NCI-H524 treated with DMSO at 0.1 percent for 48 hours (cell line): ENCODE measurements around the gene SLC46A2.

ENCODE experiments used
- DNase-seq: peaks from one replicate; lab custom pipeline; 2025; lab: John Stamatoyannopoulos, UW

Gene SLC46A2

GRCh38 chr9:112890106-112891081 is at the start of gene SLC46A2:
SLC46A2 (minus strand) TSS chr9:112890876; CDS start chr9:112890681, 195 bp downstream.
- DNase-seq = no peak

DNA sequence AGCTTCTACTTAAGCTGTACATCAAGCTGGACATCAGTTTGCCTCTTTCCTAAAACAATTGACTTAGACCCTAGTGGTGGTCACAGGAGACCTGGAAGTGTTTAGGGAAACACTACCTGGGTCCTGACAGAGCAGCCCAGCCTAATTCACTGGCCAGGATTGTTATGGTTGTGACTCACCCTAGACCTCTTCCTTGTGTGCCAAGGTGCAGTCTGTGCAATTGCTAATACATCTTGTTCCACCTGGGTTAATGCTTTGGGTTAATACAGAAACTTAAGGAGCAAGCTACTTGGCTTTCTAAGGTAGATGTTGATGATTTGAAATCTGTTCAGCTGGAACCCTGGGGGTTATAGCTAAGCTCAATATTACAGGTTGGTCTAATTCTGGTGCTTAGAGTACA is 48.7 kb upstream of the SLC46A2 start:
- DNase-seq = no peak

- no peak for DNase-seq
Measured at GRCh38 chr9:112933696-112934095, 43.0 kb upstream of the SLC46A2 start.

DNA sequence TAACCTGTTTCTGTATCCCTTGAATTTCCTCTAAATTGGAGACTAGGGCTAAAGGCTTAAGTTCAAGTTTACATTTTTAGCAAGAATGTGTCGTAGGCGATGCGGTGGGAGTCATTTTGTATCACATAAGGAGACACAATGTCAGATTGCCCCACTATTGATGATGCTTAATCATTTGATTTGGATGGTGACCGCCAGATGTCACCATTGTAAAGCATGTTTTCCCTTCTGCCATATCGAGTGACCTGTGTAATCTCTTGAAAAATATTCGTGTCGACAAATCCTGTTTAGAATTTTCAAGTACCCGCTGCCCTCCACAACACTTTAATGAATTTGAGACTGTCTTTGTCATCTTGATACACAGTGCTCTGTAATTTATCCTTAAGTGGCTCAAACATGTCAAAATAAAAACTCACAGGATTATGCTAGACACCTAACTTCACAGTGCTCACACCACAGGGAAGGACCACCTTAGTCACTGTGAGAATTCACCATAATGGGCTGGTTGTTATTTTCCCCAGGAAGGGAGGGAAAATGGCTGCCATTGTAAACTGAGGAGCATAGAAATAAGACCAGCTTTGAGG is 34.5 kb upstream of the SLC46A2 start:
- peak; percentile 57 for DNase-seq

GRCh38 chr9:112921549-112921948 is 30.9 kb upstream of the SLC46A2 start:
- DNase-seq = no peak

- no peak for DNase-seq
Measured at GRCh38 chr9:112917987-112918362, 27.3 kb upstream of the SLC46A2 start.

DNA sequence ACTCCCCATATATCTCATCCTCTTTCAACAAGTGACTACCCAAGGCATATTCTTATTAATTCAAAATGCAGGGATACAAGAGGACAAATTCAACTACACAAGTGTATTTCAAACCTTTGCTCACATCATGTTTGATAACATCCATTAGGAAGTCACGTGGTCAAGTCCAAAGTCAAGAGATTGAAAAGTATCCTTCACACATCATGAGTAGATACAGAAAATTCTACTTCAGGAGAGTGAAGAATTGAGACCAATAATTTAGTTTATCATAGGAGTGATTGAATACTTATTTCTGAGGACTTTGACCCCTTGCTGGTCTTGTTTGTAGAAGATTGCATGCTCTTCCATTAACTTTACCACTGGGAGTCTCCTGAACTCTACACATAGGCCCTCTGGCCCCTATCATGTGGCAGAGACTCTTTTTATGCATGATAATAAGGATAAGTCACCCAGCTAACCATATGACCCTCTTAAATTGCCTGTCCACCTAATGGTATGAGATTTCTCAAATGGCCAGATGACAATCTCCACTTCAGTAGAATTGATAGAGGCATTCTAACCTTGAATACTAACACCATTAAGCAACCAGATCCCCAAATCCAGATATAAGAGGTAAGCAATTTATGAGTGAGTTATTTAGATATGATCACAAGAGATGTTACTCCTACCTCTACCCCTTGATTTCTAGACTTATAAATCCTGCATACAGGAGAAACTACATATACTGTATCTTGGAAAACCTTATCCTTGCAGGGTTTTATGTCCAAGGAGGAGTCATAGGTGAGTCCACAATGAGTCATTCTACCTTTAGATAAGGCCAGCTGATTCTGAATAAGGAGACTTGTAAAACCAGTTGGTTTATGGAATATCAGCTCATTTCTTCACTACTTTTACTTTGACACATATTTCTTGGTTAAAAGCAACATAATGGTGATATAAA is 26.6 kb upstream of the SLC46A2 start:
- DNase-seq = no peak

DNA sequence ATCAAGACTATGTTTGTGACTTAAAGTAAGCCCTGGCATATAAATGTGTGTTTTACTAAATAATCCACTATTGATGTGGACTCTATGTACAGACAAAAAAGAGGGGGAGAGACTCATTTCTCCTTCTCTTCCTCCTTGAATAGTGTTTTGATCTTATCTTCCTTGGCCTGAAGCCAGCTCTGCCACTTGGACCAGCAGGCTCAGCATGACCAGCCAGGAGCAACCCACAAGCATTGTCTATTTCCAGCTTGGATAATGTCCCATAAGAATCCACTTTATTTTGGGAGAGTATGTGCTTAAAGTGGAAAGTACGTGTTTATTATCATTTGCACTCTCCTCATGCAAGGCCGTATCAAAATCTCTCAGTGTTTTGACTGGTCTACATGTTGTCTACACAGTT is 23.8 kb upstream of the SLC46A2 start:
- DNase-seq = no peak

DNA sequence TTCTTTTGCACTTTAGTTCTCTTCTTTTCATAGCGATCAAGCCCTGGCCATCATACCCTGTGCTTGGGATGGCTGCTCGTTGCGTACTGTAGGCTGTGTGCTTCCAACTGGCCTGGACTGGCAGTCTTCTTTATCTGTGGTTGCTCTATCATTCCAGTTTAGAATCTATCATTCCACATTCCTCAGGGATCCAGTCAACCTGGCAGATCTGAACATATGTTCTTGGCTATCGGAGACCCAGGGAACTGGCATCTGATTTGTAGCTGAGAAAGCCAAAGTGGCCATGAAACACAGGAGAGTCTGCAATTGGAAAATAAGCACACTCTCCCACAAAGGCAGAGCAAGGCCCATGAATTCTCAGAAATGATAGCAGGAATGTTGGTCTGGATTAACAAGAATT is 22.6 kb upstream of the SLC46A2 start:
- DNase-seq = no peak

- no peak for DNase-seq
Measured at GRCh38 chr9:112912636-112913035, 22.0 kb upstream of the SLC46A2 start.

DNA sequence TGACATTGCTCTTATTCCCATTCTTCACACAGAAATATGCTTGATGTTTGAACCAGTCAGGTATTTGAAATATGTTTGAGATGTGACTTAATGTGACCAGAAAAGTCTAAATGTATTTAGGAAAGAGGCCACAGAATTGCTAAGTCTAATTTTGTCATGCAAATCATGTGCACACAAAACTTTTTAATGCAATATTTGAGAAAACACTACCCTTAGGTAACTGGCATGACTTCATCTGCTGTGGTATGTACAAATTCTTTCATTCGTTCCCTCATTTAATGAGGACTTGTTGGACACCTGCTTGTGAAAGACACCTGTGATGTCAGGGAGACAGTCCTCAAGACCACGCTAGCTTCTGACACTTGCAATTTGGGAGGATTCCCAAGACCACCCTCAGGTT is 21.1 kb upstream of the SLC46A2 start:
- DNase-seq = no peak

GRCh38 chr9:112905084-112905483 is 14.4 kb upstream of the SLC46A2 start:
- no peak for DNase-seq

DNA sequence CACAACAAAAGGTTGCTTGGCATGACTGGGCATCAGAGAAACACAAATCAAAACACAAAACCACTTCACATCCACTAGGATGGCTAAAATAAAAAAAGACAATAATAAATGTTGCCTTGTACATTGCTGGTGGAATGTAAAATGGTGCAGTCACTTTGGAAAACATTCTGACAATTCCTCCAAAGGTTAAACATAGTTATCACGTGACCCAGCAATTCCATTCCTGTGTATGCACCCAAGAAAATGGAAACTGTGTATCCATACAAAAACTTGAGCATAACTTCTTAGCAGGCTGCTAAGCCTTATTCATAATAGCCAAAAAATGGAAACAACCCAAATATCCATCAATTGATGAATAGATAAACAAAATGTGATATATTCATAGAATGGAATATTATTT is 10.2 kb upstream of the SLC46A2 start:
- no peak for DNase-seq

DNA sequence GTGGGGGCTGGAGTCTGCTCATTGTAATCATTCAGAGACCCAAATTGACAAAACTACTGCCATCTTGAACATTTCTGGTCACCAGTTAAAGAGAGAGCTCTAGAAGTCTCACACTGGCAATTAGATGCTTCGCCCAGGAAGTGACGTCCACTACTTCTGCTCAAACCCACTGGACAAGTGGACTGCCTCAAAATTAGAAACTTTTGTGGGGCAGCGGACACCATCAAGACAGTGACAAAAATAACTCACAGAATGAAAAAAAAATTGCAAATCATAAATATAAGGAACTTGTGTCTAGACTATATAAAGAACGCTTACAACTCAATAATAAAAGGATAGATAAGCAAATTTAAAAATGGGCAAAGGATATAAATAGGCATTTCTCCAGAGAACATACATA is 9.8 kb upstream of the SLC46A2 start:
- DNase-seq = no peak

DNA sequence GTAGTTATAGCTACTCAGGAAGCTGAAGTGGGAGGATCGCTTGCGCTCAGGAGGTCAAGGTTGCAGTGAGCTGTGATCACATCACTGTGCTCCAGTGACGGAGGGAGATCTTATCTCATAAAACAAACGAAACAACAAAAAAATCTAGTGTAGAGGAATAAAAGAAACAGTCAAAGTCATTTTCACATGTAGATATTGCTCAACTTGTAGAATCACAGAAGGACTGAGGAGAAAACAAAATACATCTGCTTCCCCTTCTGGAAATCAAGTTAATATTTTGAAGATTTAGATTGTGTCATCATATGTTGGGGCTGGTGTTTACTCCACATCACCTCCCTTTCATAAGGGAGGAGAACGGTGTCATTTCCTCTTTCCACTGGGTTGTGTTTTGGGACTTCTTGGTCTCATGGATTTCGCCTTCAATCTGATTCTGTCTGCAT is 8.2 kb upstream of the SLC46A2 start:
- DNase-seq = no peak

DNA sequence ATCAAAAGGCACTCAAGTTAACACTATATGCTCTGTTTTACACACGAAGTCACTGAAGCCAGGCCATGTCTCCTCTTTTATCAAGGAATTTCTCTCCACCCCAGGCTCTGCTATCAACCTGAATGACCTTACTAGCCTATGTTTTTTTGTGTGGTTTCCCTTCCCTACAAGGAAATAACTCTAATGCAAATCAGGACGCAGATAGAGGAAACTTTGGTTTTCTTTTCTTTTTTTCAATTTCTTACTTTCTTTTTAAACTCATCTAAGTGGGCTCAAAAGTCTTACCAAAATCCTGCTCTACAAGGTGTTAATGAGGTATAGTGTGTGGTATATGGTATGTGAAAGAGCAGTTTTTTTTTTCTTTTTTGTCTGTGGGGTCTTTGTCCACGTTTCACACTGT is 5.5 kb upstream of the SLC46A2 start:
- DNase-seq = no peak

GRCh38 chr9:112894699-112895098 is 4.0 kb upstream of the SLC46A2 start:
- DNase-seq = no peak

GRCh38 chr9:112894041-112894440 is 3.4 kb upstream of the SLC46A2 start:
- DNase-seq = no peak

DNA sequence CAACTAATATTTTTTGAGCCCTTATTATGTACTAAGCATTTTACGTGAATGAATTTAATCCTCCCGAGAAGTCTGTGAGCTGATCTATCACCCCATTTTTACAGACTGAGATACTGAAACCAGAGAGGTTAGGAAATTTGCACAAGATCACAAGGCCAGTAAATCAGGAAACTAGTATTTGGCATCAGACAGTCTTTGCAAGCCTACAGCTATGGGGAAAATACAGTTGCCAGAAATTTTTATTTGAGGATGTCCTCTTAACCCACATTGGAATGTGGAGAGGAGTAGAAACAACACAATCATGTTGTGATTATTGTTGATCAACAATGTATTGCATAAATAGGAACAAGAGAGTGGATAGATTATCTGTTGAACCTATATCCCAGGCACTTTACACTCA is 2.3 kb upstream of the SLC46A2 start:
- no peak for DNase-seq

DNA sequence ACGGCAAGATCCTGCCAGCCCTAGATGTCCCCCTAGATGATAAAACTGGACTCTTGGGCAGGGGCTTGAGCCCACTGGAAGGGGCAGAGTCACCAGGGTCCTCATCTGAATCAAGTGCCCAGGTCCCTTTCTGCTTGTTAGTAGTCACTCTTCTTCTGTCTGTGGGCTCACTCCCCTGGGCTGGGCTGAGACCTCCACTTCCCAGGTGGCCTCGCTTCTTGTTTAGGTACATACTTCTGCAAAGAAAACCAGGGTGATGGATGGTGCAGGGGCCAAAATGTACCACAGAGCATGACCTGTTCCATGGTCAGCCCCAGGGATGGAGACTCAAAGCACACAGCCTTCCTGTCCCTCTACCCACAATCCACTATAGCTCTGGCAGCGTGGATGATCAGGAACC is 845 bp upstream of the SLC46A2 start:
- DNase-seq = no peak

DNA sequence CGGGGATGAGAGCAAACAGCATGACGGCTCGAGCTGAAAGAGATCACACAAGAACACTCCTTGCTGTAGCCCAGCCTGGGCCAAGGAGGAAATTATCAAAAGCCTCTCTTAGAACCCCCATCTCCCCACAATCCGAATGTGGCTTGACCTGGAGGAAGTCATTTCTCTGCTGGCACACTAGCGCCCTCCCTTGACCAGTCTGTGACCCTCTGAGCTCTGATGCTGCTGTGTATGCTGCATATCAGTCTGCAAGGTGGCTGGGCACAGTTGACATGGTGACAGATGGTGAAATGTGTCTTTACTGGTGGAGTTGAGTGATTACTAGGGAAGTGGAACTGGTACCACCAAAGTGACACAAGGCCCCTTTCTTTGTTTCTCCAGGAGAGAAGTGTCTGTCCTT is 3.3 kb downstream of the SLC46A2 start:
- DNase-seq = no peak

- DNase-seq = no peak
Measured at GRCh38 chr9:112886351-112886750, 4.3 kb downstream of the SLC46A2 start.
